H9 (cell line): ENCODE results near the gene TACC2. TPM values are rescaled to one million over a fixed set of nuclear protein-coding genes. Genes with fewer than 3 reads are reported as not detected.

Experiments used
- DNase-seq: peaks from one replicate; pipeline ENCODE4 v3.0.0-alpha.2; 2017
- H2AFZ ChIP-seq: one replicate; pipeline ENCODE4 v1.6.1; 2013; ENCODE audit warnings: mild to moderate bottlenecking, low read length, control low read depth, moderate library complexity
- H2AK5ac ChIP-seq: 2 replicates; pipeline ENCODE4 v1.6.1; 2013; ENCODE audit warnings: low read length, control low read depth, mixed read lengths; ENCODE audit not compliant: insufficient read length
- H2BK120ac ChIP-seq: one replicate; pipeline ENCODE4 v1.6.1; 2013; ENCODE audit warnings: low read depth, mild to moderate bottlenecking, low read length, control low read depth, inconsistent platforms; ENCODE audit not compliant: poor library complexity, severe bottlenecking
- H2BK12ac ChIP-seq: 2 replicates; pipeline ENCODE4 v1.6.1; 2013; ENCODE audit warnings: low read length, control low read depth, mixed read lengths, low read depth; ENCODE audit not compliant: insufficient read length
- H2BK15ac ChIP-seq: 2 replicates; pipeline ENCODE4 v1.6.1; 2013; ENCODE audit warnings: low read depth, low read length, control low read depth
- H2BK20ac ChIP-seq: one replicate; pipeline ENCODE4 v1.6.1; 2013; ENCODE audit warnings: low read depth, mild to moderate bottlenecking, low read length, control low read depth, inconsistent platforms; ENCODE audit not compliant: poor library complexity, severe bottlenecking
- H2BK5ac ChIP-seq: 2 replicates; pipeline ENCODE4 v1.6.1; 2013; ENCODE audit warnings: low read length, control low read depth, mixed read lengths; ENCODE audit not compliant: insufficient read length
- H3K14ac ChIP-seq: 2 replicates; pipeline ENCODE4 v1.6.1; 2013; ENCODE audit warnings: low read length, control low read depth; ENCODE audit not compliant: insufficient read depth
- H3K18ac ChIP-seq: 2 replicates; pipeline ENCODE4 v1.6.1; 2013; ENCODE audit warnings: low read depth, mild to moderate bottlenecking, mixed read lengths, low read length, control low read depth; ENCODE audit not compliant: insufficient read length
- H3K23ac ChIP-seq: 2 replicates; pipeline ENCODE4 v1.6.1; 2013; ENCODE audit warnings: low read length, control low read depth, mixed read lengths, low read depth; ENCODE audit not compliant: insufficient read length
- H3K23me2 ChIP-seq: 2 replicates; pipeline ENCODE4 v1.6.1; 2013; ENCODE audit warnings: low read depth, mild to moderate bottlenecking, mixed read lengths, low read length, control low read depth; ENCODE audit not compliant: insufficient read length, poor library complexity, severe bottlenecking
- H3K27ac ChIP-seq: 2 replicates; pipeline ENCODE4 v1.5.1; 2013; ENCODE audit warnings: low read length, control low read depth, mixed read lengths, low read depth; ENCODE audit not compliant: insufficient read length
- H3K27me3 ChIP-seq: 2 replicates; pipeline ENCODE4 v1.6.1; 2013; ENCODE audit warnings: low read length, control low read depth, inconsistent platforms; ENCODE audit not compliant: insufficient read depth
- H3K4ac ChIP-seq: 2 replicates; pipeline ENCODE4 v1.6.1; 2013; ENCODE audit warnings: low read depth, mild to moderate bottlenecking, control low read depth, inconsistent platforms, low read length, moderate library complexity
- H3K4me1 ChIP-seq: 2 replicates; pipeline ENCODE4 v1.6.1; 2013; ENCODE audit warnings: low read length, control low read depth, inconsistent platforms; ENCODE audit not compliant: insufficient read depth
- H3K4me2 ChIP-seq: 2 replicates; pipeline ENCODE4 v1.6.1; 2013; ENCODE audit warnings: low read length, control low read depth, mixed read lengths; ENCODE audit not compliant: insufficient read length, insufficient read depth
- H3K56ac ChIP-seq: 2 replicates; pipeline ENCODE4 v1.6.1; 2013; ENCODE audit warnings: low read depth, mild to moderate bottlenecking, mixed read lengths, low read length, control low read depth; ENCODE audit not compliant: insufficient read length
- H3K79me1 ChIP-seq: 2 replicates; pipeline ENCODE4 v1.6.1; 2013; ENCODE audit warnings: low read depth, mild to moderate bottlenecking, moderate library complexity, low read length, control low read depth, inconsistent platforms; ENCODE audit not compliant: insufficient read depth, poor library complexity, severe bottlenecking
- H3K79me2 ChIP-seq: 2 replicates; pipeline ENCODE4 v1.6.1; 2013; ENCODE audit warnings: low read length, control low read depth, inconsistent platforms; ENCODE audit not compliant: insufficient read depth
- H3K9ac ChIP-seq: 2 replicates; pipeline ENCODE4 v1.6.1; 2013; ENCODE audit warnings: low read length, control low read depth, mixed read lengths; ENCODE audit not compliant: insufficient read length; ENCODE audit errors: extremely low read depth
- H3K9me3 ChIP-seq: one replicate; pipeline ENCODE4 v1.6.1; 2013; ENCODE audit warnings: low read depth, low read length, inconsistent platforms; ENCODE audit not compliant: control insufficient read depth
- H3T11ph ChIP-seq: one replicate; pipeline ENCODE4 v1.6.1; 2013; ENCODE audit warnings: mild to moderate bottlenecking, low read length, control low read depth, inconsistent platforms
- H4K20me1 ChIP-seq: one replicate; pipeline ENCODE4 v1.6.1; 2013; ENCODE audit not compliant: control insufficient read depth, insufficient read length, insufficient read depth
- H4K5ac ChIP-seq: 2 replicates; pipeline ENCODE4 v1.6.1; 2013; ENCODE audit warnings: low read depth, mild to moderate bottlenecking, mixed read lengths, low read length, control low read depth; ENCODE audit not compliant: insufficient read length
- H4K8ac ChIP-seq: replicated peaks from 2 replicates; pipeline ENCODE4 v1.6.1; 2013; ENCODE audit warnings: low read length, control low read depth, mixed read lengths, low read depth; ENCODE audit not compliant: insufficient read length
- H4K91ac ChIP-seq: 2 replicates; pipeline ENCODE4 v1.6.1; 2013; ENCODE audit warnings: low read depth, mild to moderate bottlenecking, moderate library complexity, mixed read lengths, low read length, control low read depth; ENCODE audit not compliant: insufficient read length
- H3K27ac Mint-ChIP-seq, 3 experiments: 2 replicates in 2 of 3; 3 replicates in 1 of 3; pipeline ENCODE4 v1.8.0; 2020 to 2021; ENCODE audit warnings: mixed read lengths in 3 of 3, mild to moderate bottlenecking in 1 of 3, moderate library complexity in 1 of 3
- H3K27me3 Mint-ChIP-seq: 2 replicates; pipeline ENCODE4 v1.8.0; 2021; ENCODE audit warnings: low read depth, mild to moderate bottlenecking, moderate library complexity, mixed read lengths
- H3K36me3 Mint-ChIP-seq, 3 experiments: 2 replicates in 2 of 3; 3 replicates in 1 of 3; pipeline ENCODE4 v1.8.0; 2020 to 2021; ENCODE audit warnings: low read depth in 3 of 3, mixed read lengths in 3 of 3; ENCODE audit not compliant: insufficient read depth in 1 of 3
- H3K4me1 Mint-ChIP-seq, 2 experiments: 2 replicates each; pipeline ENCODE4 v1.8.0; 2020; ENCODE audit warnings: mixed read lengths in 2 of 2
- H3K4me3 Mint-ChIP-seq, 2 experiments: 2 replicates in 1 of 2; 3 replicates in 1 of 2; pipeline ENCODE4 v1.8.0; 2020 to 2021; ENCODE audit warnings: mild to moderate bottlenecking in 2 of 2, mixed read lengths in 2 of 2, moderate library complexity in 1 of 2
- H3K9me3 Mint-ChIP-seq, 2 experiments: 2 replicates in 1 of 2; 3 replicates in 1 of 2; pipeline ENCODE4 v1.8.0; 2020; ENCODE audit warnings: mild to moderate bottlenecking in 2 of 2, mixed read lengths in 2 of 2, moderate library complexity in 1 of 2
- WGBS: extraction: QIAGEN DNeasy Blood & Tissue Kit; methylation state at CpG from one replicate; pipeline ENCODE4 v1.1.7; 2013; ENCODE audit warnings: missing lambda C conversion rate, low lambda C conversion rate, mixed read lengths; ENCODE audit not compliant: insufficient read length; ENCODE audit errors: extremely low coverage; 5-methylcytosine and 5-hydroxymethylcytosine counted together
- total RNA-seq: library from RNA; stranded (reverse); gene quantifications from 2 replicates; pipeline ENCODE4 v1.2.1, GENCODE V29; 2021
- TF ChIP-seq, protein P1 (sequence below): fragments of 200-600 bp; sonication (generic); conservative IDR thresholded peaks from 3 replicates; pipeline ENCODE4 v1.8.0; 2021; ENCODE audit warnings: antibody characterized with exemption, mild to moderate bottlenecking

The TACC2 gene
- total RNA-seq, 1 experiment from 2014 or later = 58.1 TPM

DNA sequence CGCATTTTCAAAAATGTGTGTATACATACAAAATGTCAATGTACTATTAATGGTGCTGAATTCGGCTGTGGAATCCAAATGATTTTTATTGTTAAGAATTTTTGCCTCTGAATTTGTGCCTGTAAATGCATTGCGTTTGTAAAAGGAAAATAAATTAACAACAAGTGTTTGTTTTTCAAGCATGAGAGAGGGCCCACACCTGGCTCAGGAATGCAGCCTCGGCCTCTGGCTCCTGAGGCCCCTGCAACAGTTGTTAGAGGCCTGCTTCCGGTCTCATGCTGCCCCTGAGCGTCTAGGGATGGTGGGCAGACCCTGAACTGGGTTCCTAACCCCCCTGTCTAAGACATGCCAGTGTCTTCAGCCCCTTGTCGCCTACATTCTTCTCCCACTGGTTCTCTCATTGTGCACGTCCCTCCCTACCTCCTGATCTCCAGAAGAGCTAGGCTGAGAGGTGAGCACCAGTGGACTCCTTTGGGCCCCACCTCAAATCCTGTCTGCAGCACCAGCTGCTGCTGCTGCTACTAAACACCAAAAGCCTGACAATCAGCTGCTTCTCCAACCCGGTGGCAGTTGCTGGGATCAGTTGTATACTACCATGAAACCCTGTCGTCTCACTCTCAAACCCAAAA lies 280.2 kb downstream of the TACC2 start:
- H2BK120ac ChIP-seq = no peak overlapping the region
- no peak overlapping the region for H3K9ac ChIP-seq
- no peak overlapping the region for H2BK15ac ChIP-seq
- TF ChIP-seq, protein P1, sequence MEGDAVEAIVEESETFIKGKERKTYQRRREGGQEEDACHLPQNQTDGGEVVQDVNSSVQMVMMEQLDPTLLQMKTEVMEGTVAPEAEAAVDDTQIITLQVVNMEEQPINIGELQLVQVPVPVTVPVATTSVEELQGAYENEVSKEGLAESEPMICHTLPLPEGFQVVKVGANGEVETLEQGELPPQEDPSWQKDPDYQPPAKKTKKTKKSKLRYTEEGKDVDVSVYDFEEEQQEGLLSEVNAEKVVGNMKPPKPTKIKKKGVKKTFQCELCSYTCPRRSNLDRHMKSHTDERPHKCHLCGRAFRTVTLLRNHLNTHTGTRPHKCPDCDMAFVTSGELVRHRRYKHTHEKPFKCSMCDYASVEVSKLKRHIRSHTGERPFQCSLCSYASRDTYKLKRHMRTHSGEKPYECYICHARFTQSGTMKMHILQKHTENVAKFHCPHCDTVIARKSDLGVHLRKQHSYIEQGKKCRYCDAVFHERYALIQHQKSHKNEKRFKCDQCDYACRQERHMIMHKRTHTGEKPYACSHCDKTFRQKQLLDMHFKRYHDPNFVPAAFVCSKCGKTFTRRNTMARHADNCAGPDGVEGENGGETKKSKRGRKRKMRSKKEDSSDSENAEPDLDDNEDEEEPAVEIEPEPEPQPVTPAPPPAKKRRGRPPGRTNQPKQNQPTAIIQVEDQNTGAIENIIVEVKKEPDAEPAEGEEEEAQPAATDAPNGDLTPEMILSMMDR = no peak
- H3K23me2 ChIP-seq = no peaks in the 10 kb centered on the region
- H3K36me3 Mint-ChIP-seq = no peaks in the 10 kb centered on the region; a peak in 2 of 7 replicates
- H2BK5ac ChIP-seq = no peak overlapping the region
- H3K9me3 Mint-ChIP-seq = no peaks in the 10 kb centered on the region
- no peak overlapping the region for H4K8ac ChIP-seq
- no peaks in the 10 kb centered on the region for H4K20me1 ChIP-seq
- H3K4me1 ChIP-seq = no peaks in the 10 kb centered on the region; the same call in 1 of the 2 replicates
- no peak overlapping the region for H3K27ac ChIP-seq
- H3K56ac ChIP-seq = no peak overlapping the region
- H3K4me3 Mint-ChIP-seq = no peak overlapping the region
- H3K27me3 ChIP-seq = no peaks in the 10 kb centered on the region
- no peak overlapping the region for H3K23ac ChIP-seq
- H2AFZ ChIP-seq = no peak overlapping the region
- no peaks in the 10 kb centered on the region for H3K27me3 Mint-ChIP-seq
- no peak overlapping the region for H2BK12ac ChIP-seq
- H4K5ac ChIP-seq = no peak overlapping the region
- no peak overlapping the region for H3K4ac ChIP-seq
- no CpG with 5 or more reads among the region's 10 CpGs for WGBS
- H2AK5ac ChIP-seq = no peak overlapping the region
- H3K79me2 ChIP-seq = no peaks in the 10 kb centered on the region
- no peak overlapping the region for H2BK20ac ChIP-seq
- H3K27ac Mint-ChIP-seq = peak overlapping the region in 1 of 3 experiments; percentile 49; a peak in 1 of 7 replicates
- no peak overlapping the region for H3K18ac ChIP-seq
- no peak overlapping the region for H4K91ac ChIP-seq
- peaks cover 5 to 9% of the 10 kb centered on the region in 2 experiments; a peak in 3 of 4 replicates for H3K4me1 Mint-ChIP-seq
- no peaks in the 10 kb centered on the region for H3K9me3 ChIP-seq
- no peaks in the 10 kb centered on the region for H3K79me1 ChIP-seq
- no peak for DNase-seq
- no peak overlapping the region for H3K14ac ChIP-seq
- no peak overlapping the region for H3T11ph ChIP-seq
- H3K4me2 ChIP-seq = no peak overlapping the region
